Epithelial cell of proximal tubule (primary cell): ENCODE results near the gene CHST15. TPM values are rescaled to one million over a fixed set of nuclear protein-coding genes. Genes with fewer than 3 reads are reported as not detected.

ENCODE experiments used
- DNase-seq: peaks from one replicate; pipeline ENCODE4 v3.0.0-alpha.2; 2011; ENCODE audit warnings: low read depth
- H3K4me3 ChIP-seq: 2 replicates; pipeline ENCODE4 v1.5.1; 2011; ENCODE audit warnings: low read depth, mild to moderate bottlenecking, low read length
- CTCF ChIP-seq: conservative IDR thresholded peaks from 2 replicates; pipeline ENCODE4 v1.5.1; 2012; ENCODE audit warnings: low read depth, mild to moderate bottlenecking, low read length
- total RNA-seq: library from RNA; depleted of rRNA; stranded (reverse); fragments of >200 nt; gene quantifications from 2 replicates; pipeline ENCODE4 v1.2.3, GENCODE V29; 2015

The CHST15 gene
- total RNA-seq, 1 donor from 2014 or later, result 20.6 TPM

GRCh38 chr10:123972481-123973401 lies 120.7 kb downstream of the CHST15 start:
- no peak for TF ChIP-seq CTCF
- no peak for DNase-seq
- H3K4me3 ChIP-seq, result no peak overlapping the region

GRCh38 chr10:123970927-123971286 lies 122.5 kb downstream of the CHST15 start:
- no peak for DNase-seq
- TF ChIP-seq CTCF, result no peak
- H3K4me3 ChIP-seq, result no peak overlapping the region

- no peak for TF ChIP-seq CTCF
- no peak overlapping the region for H3K4me3 ChIP-seq
- DNase-seq, result no peak
These were observed 123.0 kb downstream of the CHST15 start for GRCh38 chr10:123970207-123970926.

DNA sequence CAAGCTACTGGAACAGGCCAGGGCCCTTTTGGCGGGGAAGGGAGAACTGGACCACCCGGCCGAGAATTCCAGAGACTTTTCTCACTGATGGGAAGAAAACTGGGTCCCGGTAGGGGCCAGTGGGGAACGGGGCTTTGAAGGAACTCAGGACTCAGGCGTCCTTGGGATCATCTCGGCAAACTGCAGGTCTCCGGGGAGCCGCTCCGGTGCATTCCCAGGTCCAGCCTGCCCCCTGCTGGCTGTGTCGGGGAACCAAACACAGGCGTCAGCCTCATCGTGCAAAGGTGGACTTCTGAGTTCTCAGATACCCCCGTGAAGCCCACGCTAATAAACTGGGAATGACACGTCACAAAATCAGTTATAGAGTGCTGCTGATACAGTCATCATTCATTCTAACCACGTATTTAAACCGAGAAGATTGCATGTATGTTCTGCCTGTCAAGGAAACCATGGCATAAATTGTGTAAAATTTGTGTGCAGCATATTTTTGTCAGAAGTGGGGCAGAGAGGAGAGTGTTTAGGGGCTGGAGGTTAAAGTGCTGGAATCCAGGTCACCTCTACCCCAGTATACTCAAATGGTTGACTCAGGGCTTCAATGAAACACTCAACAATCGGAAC lies 125.7 kb downstream of the CHST15 start:
- no peak overlapping the region for H3K4me3 ChIP-seq
- DNase-seq, result no peak
- TF ChIP-seq CTCF, result peak; percentile 94

DNA sequence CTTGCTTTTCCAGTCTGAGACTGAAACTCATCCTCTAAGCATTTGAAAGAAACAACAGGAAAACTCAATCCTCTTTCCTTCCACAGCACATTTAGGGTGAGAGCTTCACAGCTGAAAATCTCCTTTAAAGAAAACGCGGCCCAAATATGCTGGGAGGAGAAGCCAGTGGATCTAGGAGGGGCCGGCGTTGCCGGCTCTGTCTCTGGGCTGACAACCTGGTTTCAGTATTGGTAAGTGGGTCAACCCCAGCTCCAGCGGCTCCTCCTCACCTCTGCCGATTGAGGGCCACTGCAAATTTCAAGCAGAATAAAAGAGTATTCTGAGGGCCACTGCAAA lies 126.5 kb downstream of the CHST15 start:
- no peak overlapping the region for H3K4me3 ChIP-seq
- DNase-seq, result no peak
- TF ChIP-seq CTCF, result no peak

DNA sequence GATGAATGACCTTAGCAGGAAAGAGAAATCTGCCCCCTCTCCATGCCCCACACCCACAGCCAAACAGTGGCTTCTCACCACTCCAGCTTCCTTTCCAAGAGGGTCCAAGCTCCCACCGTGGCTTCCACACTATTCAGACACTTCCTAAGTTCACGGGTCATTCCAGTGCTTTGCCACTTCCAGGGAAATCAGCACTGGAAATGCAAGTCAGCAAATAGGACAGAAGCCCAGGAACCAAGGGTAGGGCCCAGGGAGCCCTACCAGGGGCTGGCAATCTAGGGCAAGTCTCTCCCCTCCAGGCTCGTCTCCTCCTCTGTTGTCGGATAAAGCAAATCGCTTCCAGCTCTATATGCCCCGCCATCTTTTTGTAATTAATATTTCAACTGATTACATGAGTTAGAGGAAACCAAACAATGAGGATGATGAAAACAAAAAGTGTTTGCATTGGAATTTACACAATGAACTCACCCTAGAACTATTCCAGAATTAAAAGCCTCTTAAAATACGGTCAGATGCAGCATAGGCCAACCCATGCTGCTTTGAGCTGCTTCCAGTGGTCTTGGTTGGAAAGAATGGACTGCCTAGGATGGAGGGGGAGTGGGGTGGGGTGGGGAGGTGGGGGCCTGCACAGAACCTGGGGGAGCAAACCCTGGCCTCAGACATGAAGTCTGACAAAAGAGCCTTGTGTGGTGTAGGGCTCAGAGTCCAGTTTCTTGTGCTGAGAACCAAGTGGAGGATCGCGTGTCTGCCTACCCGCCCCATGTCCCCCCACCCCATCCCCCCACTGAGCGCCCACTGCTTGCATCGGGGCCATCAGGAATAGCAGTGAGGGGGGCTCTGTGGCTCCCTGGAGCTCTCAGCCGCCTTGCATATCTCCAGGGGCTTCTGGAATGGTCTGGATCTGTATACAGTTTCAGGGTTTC lies 127.2 kb downstream of the CHST15 start:
- DNase-seq, result no peak
- no peak overlapping the region for H3K4me3 ChIP-seq
- no peak for TF ChIP-seq CTCF
